ENCODE measurements around the gene IMPG2. TPM values are rescaled to one million over a fixed set of nuclear protein-coding genes. Genes with fewer than 3 reads are reported as not detected.

IMPG2 gene
- total RNA-seq, 1 experiment from 2014 or later: 0.04 TPM

- H3K4me3 Mint-ChIP-seq: no peak overlapping the region
- no peak overlapping the region for H3K27ac ChIP-seq (ENCODE audit: insufficient read length, low read depth, low read length)
- H3K27ac Mint-ChIP-seq: no peak overlapping the region; a peak in 1 of 7 replicates
- H2BK15ac ChIP-seq (ENCODE audit: low read depth, low read length): no peak overlapping the region
- H3K23me2 ChIP-seq (ENCODE audit: insufficient read length, low read depth, low read length, poor library complexity, severe bottlenecking): no peaks in the 10 kb centered on the region
- H3K4ac ChIP-seq (ENCODE audit: low read depth, low read length): no peak overlapping the region
- no peak overlapping the region for H2AK5ac ChIP-seq (ENCODE audit: insufficient read length, low read length)
- no peak overlapping the region for H4K91ac ChIP-seq (ENCODE audit: insufficient read length, low read depth, low read length)
- H3K79me2 ChIP-seq (ENCODE audit: insufficient read depth, low read length): no peaks in the 10 kb centered on the region
- no peak overlapping the region for H3K14ac ChIP-seq (ENCODE audit: insufficient read depth, low read length)
- H3K9me3 ChIP-seq (ENCODE audit: control insufficient read depth, low read depth, low read length): no peaks in the 10 kb centered on the region
- DNase-seq: peak; percentile 37
- no peak overlapping the region for H3T11ph ChIP-seq (ENCODE audit: low read length)
- no peaks in the 10 kb centered on the region for H3K36me3 Mint-ChIP-seq (ENCODE audit: insufficient read depth in 1 of 3, low read depth in 3 of 3)
- TF ChIP-seq CTCF (conservative IDR thresholded peaks at IDR 0.05): no peak
- peaks cover 28% of the 10 kb centered on the region for H3K27me3 ChIP-seq (ENCODE audit: insufficient read depth, low read length)
- no peaks in the 10 kb centered on the region for H4K20me1 ChIP-seq (ENCODE audit: control insufficient read depth, insufficient read depth, insufficient read length)
- H3K9ac ChIP-seq (ENCODE audit: extremely low read depth, insufficient read length, low read length): no peak overlapping the region
- no peak overlapping the region for H2AFZ ChIP-seq (ENCODE audit: low read length)
- H3K4me2 ChIP-seq (ENCODE audit: insufficient read depth, insufficient read length, low read length): no peak overlapping the region
- peaks cover 0 to 3% of the 10 kb centered on the region in 2 experiments; a peak in 2 of 5 replicates for H3K9me3 Mint-ChIP-seq
- no peak overlapping the region for H3K18ac ChIP-seq (ENCODE audit: insufficient read length, low read depth, low read length)
- H3K23ac ChIP-seq (ENCODE audit: insufficient read length, low read depth, low read length): no peak overlapping the region
- H4K8ac ChIP-seq (replicated peaks; ENCODE audit: insufficient read length, low read depth, low read length): no peak overlapping the region
- H2BK12ac ChIP-seq (ENCODE audit: insufficient read length, low read depth, low read length): no peak overlapping the region
- H3K27me3 Mint-ChIP-seq (ENCODE audit: low read depth): peaks cover 84% of the 10 kb centered on the region
- H2BK5ac ChIP-seq (ENCODE audit: insufficient read length, low read length): no peak overlapping the region
- H2BK120ac ChIP-seq (ENCODE audit: low read depth, low read length, poor library complexity, severe bottlenecking): no peak overlapping the region
- H3K4me1 ChIP-seq (ENCODE audit: insufficient read depth, low read length): no peaks in the 10 kb centered on the region; the same call in 1 of the 2 replicates
- no peaks in the 10 kb centered on the region for H3K79me1 ChIP-seq (ENCODE audit: insufficient read depth, low read depth, low read length, poor library complexity, severe bottlenecking)
- H3K4me1 Mint-ChIP-seq: peaks cover 9 to 10% of the 10 kb centered on the region in 2 experiments
- WGBS (ENCODE audit: extremely low coverage, insufficient read length, low lambda C conversion rate): no CpG with 5 or more reads among the region's 4 CpGs
- no peak overlapping the region for H4K5ac ChIP-seq (ENCODE audit: insufficient read length, low read depth, low read length)
- H2BK20ac ChIP-seq (ENCODE audit: low read depth, low read length, poor library complexity, severe bottlenecking): no peak overlapping the region
- no peak overlapping the region for H3K56ac ChIP-seq (ENCODE audit: insufficient read length, low read depth, low read length)
Observed at GRCh38 chr3:101271728-101272127, 48.6 kb downstream of the IMPG2 start.

Data from H9 (cell line).